Right renal cortex interstitium (tissue), 3 donors: Measurements from ENCODE around the gene CADM1. TPM values are rescaled to one million over a fixed set of nuclear protein-coding genes. Genes with fewer than 3 reads are reported as not detected.
A peak's percentile ranks its signal among the peaks of the same experiment; 100 is the strongest.

Experiments used
- DNase-seq, 3 donors: peaks; one replicate each; pipeline ENCODE4 v3.0.0-alpha.2; 2013; ENCODE audit warnings: low read depth in 3 of 3, low spot score in 2 of 3
- polyA plus RNA-seq, 3 donors: library from polyadenylated mRNA; unstranded; fragments of 120-200 nt; gene quantifications; one replicate each; pipeline ENCODE4 v1.2.1, GENCODE V29; 2013; ENCODE audit not compliant: insufficient read length in 3 of 3

The CADM1 gene
- polyA plus RNA-seq, 3 donors, result 128 to 154 (median 144) TPM

DNA sequence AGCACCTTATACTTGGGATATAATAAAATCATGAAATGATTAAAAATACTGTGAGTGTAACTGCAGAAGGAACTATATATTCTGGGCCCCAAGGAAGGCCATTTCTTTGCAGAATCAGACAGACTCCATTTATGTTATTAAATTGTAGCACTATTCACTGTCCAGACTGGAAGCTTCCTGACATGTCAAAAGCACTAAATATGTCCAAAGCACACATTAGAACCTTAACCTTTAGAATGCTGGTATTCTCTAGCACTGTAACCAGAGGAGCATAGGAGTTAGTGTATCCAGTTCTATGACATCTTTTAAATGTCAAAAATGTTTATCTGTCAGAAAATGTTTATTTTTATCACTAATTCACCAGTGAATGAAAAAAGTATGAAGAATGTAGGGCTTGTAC lies 246.9 kb downstream of the CADM1 start:
- no peak for DNase-seq

DNA sequence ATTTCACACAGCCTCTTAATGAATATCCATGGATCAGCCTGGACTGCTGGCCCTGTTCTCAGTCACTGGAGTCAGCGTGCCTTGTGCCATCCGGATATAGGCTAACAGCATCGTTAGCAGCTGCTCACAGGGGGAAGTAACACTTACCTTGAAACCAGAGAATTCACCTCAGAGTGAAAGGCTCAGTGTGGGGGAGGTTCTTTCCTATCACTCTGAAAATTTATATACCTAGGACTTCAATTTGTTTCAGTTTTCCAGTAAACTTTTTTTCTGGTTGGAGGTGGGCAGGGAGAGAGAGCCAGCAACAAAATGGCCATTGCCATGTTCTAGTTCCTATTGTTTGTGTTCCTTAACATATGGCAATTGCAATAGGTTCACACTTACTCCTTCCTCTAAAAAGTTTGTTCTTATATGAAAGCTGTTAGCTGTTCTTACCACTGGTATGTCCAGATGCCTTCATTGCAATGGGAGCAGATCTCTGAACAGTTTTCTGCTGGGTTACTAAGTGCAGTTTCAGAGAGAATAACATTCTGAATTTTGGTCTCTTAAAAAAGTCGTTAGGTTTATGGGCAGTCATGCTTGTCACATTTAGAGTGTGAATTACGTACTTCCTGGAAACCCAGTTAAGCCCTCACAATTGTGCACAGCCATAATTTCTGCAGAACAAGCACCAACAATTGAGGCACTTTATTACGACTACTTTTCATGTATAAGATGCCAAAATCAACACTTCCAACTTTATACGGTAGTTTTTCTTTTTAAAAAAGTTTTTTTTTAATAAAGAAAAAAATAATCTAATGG lies 247.6 kb downstream of the CADM1 start:
- peak in 2 of 3 donors; percentile 45 to 49 for DNase-seq

DNA sequence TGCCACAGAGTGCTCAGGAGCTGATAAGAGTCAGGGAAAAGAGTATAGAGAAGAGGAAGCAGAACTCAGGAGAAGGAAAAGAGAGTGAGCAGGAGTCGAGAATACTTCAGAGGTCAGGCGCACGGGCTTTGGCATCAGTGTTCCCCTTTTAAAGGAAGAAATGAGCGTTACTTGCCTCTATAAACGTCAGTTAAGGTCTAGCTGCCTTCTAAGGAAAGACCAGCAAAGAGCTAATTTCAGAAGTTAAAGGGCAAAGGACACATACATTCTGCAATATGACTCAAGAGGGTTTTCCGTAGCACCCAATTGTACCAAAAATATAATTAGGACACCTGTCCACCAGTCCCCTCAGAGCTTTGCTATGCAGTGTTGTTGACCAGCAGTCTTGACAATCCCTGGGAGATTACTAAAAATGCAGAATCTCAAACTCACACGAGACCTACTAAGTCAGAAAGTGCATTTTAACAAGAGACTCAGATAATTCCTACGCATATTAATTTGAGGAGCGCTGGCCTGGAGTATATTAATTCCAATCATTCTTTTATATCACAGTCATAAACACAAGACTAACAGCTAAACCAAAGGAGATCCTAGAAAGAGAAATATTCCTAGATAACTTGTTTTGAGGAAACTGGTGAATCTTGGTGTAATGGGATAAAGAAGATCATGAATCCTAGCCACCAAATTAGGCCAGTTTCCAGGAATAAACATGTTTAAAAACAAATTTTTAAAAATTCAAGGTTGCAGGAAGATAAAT lies 249.0 kb downstream of the CADM1 start:
- no peak for DNase-seq

DNA sequence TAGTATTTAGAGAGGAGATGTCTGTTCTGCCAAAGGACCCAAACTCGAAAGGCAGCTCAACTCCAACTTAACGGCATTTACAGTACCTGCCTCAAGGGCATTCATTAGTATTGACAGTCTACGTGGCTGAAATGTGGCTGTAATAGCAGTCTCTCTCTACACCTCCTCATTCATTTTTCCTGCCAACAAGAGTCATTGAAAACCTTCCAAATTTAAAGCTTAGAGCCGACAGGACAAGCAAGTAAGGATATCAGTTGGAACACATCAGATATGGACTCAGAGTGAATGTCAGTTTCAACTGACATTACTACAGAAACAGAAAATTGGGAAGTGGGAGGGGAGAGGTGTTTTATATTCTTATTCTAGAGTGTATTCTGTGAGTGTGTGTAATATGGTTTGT lies 253.1 kb downstream of the CADM1 start:
- no peak for DNase-seq

DNA sequence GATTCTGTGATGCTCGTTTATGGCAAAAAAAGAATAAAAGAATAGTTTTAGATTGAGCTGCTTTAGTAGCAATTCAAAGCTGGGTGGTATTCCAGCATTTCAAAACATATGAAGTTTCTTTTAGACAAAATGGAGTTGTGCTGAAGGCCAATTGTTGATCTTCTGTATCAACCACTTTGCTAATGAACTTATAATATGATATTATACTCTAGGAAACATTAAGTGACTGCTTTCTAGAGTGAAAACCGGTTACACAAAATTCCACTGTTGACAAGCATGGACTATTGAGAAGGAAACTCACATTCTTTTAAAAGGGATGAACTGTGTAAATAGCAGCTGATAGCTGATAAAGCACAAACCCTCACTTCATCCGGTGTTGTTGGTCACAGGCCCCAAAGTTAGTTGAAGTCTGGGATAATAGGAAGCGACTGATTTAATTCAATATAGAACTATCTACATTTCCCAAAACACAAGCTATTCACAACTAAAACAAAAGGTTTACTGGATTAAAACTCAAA lies 255.1 kb downstream of the CADM1 start:
- no peak for DNase-seq

DNA sequence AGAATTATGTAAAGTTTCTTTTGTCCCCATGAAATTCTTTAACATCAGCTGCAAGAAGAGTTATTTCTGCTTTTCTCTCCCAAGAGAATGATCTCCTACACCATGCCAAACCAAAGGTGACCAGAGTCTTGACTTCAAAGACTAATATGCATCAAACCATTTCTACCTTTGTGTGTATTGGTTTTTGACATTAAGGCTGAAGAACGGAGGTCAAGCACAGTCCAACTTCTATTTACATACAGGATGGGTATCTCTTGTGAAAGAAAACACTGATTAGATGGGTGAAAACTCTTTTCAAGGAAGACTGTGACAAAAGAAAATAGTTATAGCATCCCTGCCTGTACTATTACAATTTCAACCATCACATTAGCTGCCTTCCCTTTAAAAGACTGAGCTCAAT lies 256.3 kb downstream of the CADM1 start:
- DNase-seq, result no peak

DNA sequence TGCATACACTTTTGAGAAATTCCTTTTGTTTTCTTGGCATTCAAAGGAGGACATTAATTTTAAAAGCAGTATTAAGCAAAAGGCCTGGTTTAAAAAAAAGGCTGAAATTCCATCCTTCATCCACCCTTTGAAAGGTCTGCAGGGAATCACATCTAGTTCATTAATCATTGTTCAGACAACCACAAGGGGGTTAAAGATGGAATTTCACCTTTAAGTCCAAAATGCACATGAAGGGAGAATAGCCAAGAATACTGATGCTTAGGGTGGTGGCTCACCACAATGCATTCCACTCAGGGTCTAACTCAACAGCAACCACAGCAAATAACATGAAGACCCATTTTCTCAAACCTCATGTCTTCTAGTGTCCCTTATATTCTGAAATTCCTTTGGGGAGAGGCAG lies 256.9 kb downstream of the CADM1 start:
- no peak for DNase-seq

DNA sequence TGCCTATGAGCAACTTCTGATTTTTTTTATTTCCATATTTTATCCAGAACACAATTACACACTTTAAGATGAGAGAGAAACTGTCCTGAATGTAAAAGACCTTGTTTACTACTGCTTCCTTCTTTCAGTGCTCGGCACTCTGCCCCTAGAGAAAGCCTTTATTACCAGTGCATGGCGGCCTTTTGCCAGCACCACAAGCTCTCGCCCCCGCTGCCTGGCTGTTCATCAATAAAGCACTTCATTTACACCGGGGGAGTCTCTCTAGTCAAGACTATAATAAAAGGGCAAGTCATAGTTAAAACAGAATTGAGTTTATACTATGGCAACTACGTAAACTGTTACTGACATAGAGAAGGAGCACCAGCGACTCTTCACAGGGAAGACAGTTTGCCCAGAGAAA lies 259.5 kb downstream of the CADM1 start:
- no peak for DNase-seq

DNA sequence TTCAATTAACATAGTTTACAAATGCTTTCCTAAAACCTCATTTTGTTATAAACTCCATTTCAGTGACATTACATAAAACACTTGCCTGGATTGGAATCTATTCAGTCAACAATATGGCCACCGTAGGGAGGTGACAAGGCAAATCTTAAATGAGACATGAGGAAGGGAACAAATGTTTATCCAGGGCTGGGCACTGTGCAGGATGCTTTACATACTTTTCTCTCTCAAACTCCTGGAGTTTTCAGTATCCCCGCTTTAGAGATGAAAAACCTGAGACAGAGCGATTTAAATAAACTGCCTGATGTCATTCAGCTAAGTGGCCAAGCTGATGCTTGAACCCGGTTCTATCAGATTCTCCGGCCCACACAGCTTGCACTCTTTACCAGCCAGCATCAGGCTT lies 259.9 kb downstream of the CADM1 start:
- no peak for DNase-seq

DNA sequence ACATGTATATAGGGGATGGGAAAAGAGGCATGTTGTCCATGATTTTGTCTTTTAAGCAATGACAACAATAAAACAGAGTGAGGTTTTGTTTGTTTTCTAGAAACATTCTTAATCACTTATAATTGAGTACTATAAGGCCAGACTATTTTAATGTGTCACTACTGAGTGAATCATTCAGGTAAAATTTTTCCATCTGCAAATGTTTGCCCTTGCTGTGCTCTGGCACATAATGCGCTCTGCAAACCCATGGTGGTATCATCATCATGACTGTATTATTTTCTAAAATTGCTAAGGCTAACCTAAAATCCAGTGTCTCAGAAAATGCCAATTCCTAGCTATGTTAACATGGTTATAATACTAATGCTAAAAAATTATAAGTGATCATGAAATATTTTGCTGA lies 261.2 kb downstream of the CADM1 start:
- DNase-seq, result no peak

DNA sequence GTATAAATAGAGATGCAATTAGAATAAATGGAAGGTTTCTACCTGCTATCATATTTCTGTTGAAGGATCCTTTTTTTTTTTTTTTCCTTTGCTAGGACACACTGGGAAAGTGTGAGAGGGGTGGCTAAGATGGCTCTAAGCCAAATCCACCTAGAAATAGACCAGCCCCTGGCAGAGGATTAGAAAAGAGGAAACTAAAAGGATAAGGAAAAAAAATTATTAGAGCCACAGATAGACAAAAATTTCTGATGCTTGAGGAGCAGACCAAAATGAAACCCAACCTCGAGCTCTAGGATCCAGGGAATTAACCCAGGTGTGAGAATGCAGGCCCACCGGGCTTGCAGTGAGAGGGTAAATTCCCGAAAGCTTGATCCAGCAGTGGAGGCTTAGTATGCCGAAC lies 262.3 kb downstream of the CADM1 start:
- DNase-seq, result no peak

DNA sequence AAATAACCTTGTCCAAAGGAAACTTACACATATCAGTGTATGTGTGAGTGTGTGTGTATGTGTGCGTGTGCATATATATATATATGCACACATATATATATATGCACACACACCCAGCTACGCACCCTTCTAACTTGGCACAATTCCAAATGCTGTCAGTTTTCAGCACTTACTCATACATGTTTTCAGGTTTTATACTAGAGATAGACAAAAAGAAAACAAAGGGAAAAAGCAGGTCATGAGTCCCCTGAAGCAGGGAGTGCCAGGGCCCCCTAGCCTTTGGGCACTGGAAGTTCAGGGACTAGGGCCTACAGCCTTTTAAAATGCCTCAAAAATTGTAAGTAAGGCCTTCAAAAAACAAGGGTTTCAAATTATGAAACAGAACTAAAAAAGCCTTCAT lies 265.4 kb downstream of the CADM1 start:
- DNase-seq, result no peak

DNA sequence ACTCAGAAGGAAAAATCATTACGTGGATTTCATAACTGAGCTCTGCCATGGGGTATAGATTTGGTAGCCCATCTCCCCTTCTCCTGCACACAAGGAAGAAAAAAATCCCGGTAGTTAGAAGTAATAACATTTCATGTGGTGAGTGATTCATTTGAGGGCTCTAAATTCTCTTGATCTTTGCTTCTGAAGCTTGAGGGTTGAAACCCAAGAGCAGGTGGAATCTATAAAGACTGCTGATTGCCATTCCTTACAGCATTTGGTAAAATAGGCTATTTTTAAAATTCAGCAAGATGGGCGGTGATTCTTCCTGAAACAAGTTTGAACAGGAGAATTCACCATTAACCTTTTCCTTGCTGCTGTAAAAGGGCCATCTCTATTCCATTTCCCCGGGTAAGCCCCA lies 266.1 kb downstream of the CADM1 start:
- no peak for DNase-seq

DNA sequence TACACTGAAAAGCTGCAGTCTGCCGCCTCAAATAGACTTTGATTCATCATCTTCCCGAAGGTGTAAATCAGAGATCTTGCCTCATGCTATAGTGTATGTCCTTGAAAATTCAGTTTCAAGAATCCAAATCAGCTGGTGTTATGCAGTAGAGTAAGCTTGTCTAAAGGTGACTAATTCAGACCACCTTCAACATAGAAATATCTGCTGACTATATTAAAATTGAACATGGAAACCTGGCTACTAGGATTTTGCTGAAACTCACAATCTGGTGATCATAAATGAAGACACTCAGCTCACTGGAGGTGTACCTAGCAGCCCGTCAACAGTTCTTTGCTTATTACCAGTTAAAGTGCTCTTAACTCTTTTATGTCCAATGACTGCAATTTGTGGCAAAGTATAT lies 266.6 kb downstream of the CADM1 start:
- no peak for DNase-seq

DNA sequence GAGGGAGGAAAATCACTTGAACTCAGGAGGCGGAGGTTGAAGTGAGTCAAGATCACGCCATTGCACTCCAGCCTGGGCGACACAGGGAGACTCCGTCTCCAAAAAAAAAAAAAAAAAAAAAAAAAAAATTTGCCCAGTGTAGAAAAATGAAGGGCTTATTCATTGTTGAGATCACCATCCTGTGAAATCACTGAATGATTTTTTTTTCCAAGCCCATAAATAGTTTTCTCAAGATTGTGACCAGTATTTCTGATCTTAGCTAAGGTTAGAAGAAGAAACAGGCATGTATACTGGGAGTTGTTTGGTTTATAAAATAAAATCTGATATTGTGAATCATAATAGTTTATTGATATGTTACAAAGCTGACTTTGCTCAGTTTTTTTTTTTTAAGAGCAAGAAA lies 269.4 kb downstream of the CADM1 start:
- DNase-seq, result no peak

DNA sequence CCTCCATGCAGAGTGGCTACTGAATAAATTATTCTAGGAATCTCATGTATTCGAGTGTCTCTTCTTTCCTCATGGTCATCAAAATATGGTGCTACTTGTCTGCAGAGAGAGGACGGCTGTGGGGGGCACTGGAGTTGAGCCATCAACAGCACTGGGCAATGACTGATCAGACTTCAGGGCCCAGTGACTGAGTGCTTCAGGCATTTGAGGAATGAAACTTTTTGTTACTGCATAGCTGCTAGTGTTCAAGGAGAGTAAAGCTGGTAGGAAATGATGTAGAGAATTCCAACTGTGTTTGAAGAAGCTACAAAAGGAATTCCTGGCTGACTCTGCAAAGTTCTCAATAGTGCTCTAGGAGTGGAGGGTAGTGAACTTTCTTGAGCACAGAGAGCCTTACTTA lies 277.7 kb downstream of the CADM1 start:
- no peak for DNase-seq

DNA sequence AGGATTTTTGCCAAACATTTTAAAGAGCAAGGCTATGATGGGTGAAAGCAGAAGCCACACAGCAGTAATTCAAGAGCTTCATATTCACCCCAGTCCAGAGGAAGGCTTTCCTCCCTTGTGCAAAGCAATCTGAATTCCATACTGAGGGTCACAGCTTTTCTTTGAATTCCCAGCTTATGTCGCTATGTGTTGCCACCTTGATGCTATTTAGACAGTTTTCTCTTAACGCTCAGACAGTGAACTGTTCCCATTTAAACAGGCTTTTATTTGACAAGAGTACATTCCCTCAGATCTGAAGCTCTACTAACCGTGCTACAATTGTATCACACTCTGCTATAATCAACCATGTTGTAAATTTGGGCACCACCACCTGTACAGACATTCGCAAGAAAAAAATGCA lies 279.7 kb downstream of the CADM1 start:
- no peak for DNase-seq

DNA sequence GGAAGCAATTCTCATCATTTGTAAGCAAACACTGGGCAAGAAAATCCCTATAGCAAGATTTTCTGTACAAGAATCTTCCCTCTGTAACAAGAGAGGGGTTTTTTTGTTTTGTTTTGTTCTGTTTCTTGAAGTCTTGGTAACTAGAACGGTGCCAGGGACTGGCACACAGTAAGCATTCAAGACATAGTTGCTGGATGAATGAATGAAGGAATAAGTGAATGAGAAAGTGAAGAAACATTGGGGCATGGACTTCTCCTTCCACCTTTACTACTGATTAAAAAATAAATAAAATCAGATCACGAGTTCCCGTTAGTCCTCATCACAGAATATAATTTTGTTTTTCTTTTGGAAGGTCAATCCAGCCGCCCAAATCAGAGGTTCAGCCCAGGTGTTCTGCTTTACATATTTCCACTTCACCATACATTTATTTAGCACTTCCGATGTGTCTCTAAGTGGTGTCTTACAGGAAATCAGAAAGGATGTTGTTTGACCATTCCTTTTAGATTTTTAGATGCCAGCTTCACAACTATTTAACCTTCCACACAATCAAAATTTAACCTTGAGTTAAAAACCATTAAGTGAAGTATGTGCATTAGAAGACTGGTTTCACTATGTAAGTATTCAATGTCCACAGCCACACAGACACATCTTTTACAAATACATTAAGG lies 281.2 kb downstream of the CADM1 start:
- no peak for DNase-seq

DNA sequence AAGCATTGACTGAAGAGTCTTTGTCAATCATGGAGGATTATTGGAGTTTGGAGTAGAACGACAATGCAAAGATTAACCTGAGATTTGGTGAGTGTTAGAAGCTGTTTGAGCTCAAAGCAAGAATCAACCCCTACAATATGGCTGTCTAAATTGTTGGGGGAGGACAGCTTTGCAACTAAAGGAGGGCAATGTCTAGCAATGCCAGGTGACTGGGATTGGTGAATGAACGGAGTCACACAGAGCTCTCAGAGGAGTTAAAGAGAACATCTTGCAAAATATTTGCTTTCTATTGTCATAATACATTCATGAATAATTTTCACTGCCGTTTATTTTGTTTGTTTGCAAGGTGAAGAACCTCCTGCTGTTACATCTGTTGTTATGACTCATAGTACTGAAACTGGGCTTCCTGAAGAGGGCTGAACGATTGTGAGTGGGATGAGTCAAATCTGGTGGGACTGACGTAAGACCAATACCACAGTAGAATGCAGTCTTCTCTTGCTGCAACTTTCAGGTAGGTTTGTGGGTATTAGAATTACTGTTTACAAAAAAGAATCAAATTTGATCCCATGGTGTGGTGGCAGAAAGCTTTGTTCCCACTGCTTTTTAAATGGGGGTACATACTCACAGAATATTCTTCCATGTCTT lies 281.9 kb downstream of the CADM1 start:
- no peak for DNase-seq

DNA sequence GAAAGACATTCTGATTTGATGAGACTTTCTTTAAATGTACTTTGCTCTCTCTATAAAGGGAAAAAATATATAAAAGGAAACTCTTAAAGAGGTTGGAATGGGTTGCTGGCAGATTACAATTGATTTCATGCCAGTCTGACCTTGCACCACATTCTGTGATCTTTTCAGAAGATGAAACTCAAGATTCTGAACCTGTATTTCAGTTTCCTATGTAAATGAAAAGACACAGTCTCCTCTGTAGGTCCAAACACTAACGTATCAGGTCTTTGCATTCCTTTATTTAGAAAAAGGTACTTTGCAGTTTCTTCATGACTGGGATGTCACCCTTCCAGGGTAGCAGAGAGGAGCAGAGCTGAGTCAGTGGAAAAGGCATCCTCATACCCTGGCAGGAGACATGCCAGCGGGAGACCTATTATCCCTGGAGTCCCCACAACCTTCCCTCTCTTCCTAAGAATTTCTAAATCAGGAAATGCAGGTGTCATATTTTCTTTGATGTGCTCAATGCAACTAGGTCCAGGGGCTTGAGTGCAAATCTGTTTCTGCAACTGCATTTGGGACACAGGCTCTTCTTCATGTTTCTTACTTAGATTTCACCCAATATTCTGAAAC lies 282.6 kb downstream of the CADM1 start:
- no peak for DNase-seq

DNA sequence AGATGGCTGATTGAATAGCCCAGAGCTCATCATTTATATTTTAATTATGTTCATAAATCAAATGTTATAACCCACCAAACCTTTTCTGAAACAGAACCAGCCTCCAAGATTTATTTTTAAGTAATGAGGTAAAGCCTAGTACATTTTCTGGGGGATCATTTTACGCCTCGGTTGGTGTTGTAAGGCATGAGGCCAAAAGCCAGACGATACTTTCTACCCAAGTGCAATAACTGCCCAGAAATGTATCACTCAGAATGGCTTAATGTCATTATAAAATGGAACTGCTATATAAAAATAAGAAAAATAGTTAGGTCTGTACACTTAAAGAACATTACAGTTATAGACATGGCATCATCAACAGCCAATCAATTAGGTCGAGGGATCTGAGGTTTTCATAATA lies 283.3 kb downstream of the CADM1 start:
- DNase-seq, result no peak
